Cardiac muscle cell (in vitro differentiated cells and primary cell): ENCODE results near the gene GRK2. TPM values are rescaled to one million over a fixed set of nuclear protein-coding genes. Genes with fewer than 3 reads are reported as not detected.

Experiments used
- DNase-seq, 2 donors: peaks; one replicate each; pipeline versions ENCODE4 v3.0.0 to v3.0.0-alpha.2; 2010 to 2017; ENCODE audit warnings: low read depth in 1 of 2, low spot score in 1 of 2
- H3K27ac ChIP-seq: fragments of 200-600 bp; sonication (generic); 2 replicates; pipeline ENCODE4 v1.5.1; 2016
- H3K27me3 ChIP-seq: fragments of 200-600 bp; sonication (generic); 2 replicates; pipeline ENCODE4 v1.6.0; 2016; ENCODE audit warnings: control low read depth
- H3K36me3 ChIP-seq: fragments of 200-600 bp; sonication (generic); 2 replicates; pipeline ENCODE4 v1.5.1; 2016; ENCODE audit warnings: control low read depth
- H3K4me1 ChIP-seq: fragments of 200-600 bp; sonication (generic); 2 replicates; pipeline ENCODE4 v1.8.1; 2017; ENCODE audit warnings: low read depth, mild to moderate bottlenecking, mixed run types
- H3K4me3 ChIP-seq: fragments of 200-600 bp; sonication (generic); 2 replicates; pipeline ENCODE4 v1.5.1; 2016; ENCODE audit warnings: mild to moderate bottlenecking
- H3K9me3 ChIP-seq: fragments of 200-600 bp; sonication (generic); 2 replicates; pipeline ENCODE4 v1.5.1; 2017; ENCODE audit warnings: low read depth, mild to moderate bottlenecking, control low read depth
- polyA plus RNA-seq: library from polyadenylated mRNA; unstranded; fragments of >200 nt; fragmentation: Nextera tagmentation; extraction: Ambion mirVana; gene quantifications from 2 replicates; pipeline ENCODE4 v1.2.1, GENCODE V29; 2016
- total RNA-seq: library from RNA; depleted of rRNA; stranded (reverse); fragments of >200 nt; gene quantifications from 2 replicates; pipeline ENCODE4 v1.2.3, GENCODE V29; 2016
- TF ChIP-seq, protein P1 (sequence below): IDR thresholded peaks from 2 replicates; pipeline ENCODE4 v1.5.1; 2012; ENCODE audit warnings: low read depth, mild to moderate bottlenecking, low read length

Gene GRK2
- total and polyA plus RNA-seq, 2 experiments from 2014 or later = 62.9 to 72.1 TPM

DNA sequence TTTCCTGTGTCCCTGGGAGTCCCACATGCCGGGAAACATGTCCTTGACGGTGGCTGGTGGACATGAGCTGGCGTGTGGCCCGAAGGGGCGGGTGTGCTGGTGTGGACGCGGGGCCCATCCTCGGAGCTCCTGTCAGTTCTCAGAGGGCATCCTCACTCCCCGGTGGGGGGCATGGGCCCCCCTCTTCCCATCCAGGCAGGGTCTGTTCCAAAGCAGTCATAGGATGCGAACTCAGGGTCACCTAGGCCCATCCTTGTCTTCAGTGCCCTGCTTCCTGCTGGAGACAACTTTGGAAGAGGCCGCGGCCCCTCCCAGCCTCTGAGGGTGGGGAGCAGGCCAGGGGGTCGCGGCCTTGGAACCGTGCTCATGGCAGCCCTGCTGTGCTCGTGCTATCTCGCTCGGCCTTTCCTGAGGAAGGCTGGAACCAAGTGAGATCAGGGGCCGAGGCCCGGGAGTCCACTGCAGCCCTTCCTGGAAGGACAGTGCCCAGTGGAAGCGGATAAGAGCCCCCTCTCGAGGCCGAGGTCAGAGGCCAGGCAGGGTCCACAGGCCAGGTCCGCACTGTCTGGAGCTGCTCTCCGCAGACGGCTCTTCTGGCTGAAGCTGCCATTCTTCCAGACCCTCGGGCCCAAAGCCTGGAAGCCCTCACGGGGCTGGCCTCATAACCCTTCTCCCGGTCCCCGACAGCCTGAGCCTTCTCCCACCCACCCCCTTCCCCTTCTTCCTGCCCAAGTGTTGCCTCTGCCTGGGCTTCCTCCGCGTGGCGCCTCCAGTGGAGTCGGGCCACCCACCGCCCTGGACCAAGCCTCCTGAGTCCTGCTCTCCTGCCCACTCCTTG lies 8.7 kb downstream of the GRK2 start:
- H3K4me1 ChIP-seq = peaks cover 22% of the 10 kb centered on the region

DNA sequence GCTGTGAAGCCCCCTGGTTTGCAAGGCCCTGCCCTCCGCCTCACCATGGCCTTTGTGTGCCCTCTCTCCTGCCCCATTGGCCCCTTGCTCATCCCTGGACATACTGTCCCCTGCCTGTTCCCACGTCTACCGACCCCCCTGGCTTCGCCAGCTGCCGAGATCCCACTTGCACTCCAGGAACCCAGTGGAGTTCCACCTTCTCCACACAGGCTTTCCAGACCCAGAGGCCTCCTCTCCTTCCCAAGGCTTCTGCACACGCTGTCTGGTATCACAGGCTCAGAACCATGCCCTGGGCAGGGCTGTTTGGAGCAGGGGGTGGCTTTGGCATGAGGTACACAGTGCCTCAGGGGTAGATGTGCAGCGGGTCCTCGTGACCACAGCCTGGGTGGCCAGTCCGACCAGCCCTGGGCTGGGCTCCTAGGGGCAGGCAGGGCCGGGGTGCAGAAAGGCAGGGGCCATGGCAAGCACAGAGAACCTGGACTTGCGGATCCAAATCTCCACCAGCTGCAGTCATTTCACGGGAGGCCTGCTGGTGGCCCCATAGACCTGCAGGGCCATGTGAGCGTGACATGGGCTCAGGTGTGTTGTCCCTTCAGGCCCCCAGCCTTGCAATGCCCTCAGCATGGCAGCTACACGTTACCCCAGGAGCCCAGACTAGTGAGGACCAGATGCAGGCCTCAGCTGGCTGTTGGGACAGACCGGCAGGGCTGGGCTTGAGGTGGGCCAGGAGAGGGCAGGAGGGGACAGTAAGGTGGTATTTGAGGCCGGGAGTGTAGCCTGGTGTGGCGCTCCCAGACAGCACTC lies 9.5 kb downstream of the GRK2 start:
- H3K4me1 ChIP-seq = peaks cover 20% of the 10 kb centered on the region
- DNase-seq = no peak
- no peak overlapping the region for H3K4me3 ChIP-seq
- no peaks in the 10 kb centered on the region for H3K27me3 ChIP-seq
- TF ChIP-seq, protein P1, sequence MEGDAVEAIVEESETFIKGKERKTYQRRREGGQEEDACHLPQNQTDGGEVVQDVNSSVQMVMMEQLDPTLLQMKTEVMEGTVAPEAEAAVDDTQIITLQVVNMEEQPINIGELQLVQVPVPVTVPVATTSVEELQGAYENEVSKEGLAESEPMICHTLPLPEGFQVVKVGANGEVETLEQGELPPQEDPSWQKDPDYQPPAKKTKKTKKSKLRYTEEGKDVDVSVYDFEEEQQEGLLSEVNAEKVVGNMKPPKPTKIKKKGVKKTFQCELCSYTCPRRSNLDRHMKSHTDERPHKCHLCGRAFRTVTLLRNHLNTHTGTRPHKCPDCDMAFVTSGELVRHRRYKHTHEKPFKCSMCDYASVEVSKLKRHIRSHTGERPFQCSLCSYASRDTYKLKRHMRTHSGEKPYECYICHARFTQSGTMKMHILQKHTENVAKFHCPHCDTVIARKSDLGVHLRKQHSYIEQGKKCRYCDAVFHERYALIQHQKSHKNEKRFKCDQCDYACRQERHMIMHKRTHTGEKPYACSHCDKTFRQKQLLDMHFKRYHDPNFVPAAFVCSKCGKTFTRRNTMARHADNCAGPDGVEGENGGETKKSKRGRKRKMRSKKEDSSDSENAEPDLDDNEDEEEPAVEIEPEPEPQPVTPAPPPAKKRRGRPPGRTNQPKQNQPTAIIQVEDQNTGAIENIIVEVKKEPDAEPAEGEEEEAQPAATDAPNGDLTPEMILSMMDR = no peak
- no peak overlapping the region for H3K27ac ChIP-seq
- H3K36me3 ChIP-seq = peaks cover 5% of the 10 kb centered on the region
- H3K9me3 ChIP-seq = no peaks in the 10 kb centered on the region

More for the DNA sequence above, 8.7 kb downstream of the GRK2 start:
- Histone ChIP-seq H3K4me3 (no peak overlapping the region), H3K9me3 (no peaks in the 10 kb centered on the region), H3K27me3 (no peaks in the 10 kb centered on the region), H3K27ac (peak overlapping the region; percentile 76), H3K36me3 (peaks cover 2% of the 10 kb centered on the region)
- TF ChIP-seq, protein P1 = no peak
- DNase-seq = no peak

DNA sequence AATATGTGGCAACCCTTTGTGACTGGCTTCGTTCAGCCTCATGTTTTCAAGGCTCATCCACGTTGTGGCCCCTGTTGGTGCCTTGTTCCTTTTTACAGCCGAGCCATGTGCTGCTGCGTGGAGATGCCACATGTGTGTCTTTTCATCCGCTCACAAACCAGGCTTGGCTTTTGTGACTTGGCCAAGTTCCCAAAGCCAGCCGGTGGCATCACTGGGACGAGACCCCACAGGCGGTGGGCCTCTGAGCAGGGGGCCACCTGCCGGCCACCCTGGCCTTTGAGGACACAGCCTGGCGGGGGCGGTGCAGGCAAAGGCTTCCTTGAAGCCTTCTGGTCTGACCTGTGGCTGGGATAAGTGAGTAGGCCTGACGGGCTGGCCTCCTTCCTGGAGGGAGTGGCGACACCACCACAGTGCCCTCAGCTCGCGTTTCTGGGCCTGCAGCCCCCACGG lies 10.5 kb downstream of the GRK2 start:
- H3K36me3 ChIP-seq = peaks cover 12% of the 10 kb centered on the region
- H3K9me3 ChIP-seq = no peaks in the 10 kb centered on the region
- H3K4me1 ChIP-seq = peaks cover 20% of the 10 kb centered on the region
- TF ChIP-seq, protein P1 = peak; percentile 18
- no peaks in the 10 kb centered on the region for H3K27me3 ChIP-seq
- H3K27ac ChIP-seq = peak overlapping the region; percentile 85
- H3K4me3 ChIP-seq = no peak overlapping the region
- peak; percentile 23 to 52 for DNase-seq

DNA sequence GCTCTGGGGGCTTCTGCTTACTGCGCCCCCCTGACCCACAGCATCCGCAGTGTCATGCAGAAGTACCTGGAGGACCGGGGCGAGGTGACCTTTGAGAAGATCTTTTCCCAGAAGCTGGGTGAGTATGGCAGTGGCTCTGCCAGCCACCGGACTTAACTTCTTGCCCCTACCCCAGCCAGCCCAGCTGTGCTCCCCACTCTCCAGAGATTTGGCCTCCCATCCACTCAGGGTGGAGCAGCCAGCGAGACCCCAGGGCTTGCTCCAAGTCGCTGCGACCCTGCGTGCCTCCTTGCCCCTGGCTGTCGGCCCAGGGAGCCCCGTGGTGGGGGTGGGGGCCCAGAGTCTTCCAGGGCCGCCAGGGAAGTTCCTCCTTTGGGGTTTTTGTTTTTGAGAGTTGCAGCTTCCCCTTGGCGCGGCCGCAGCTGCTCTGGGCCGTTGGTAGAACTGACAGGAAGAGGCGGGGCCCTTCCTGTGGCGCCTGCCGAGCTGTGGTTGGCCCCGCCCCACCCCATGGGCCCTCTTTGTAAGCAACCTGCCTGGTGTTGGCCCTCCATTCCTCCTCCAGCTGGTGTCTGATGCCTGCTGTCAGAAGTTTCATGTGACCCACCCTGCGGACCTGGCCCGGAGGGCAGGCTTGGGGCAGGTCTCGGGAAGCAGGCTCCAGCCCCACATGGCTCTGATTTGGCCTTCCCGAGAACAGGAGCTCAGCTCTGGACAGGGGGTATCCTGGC lies 11.1 kb downstream of the GRK2 start:
- Histone ChIP-seq H3K9me3 (no peaks in the 10 kb centered on the region), H3K27me3 (no peaks in the 10 kb centered on the region), H3K27ac (peak overlapping the region; percentile 85), H3K4me3 (peak overlapping the region; percentile 11), H3K36me3 (peaks cover 16% of the 10 kb centered on the region), H3K4me1 (peaks cover 20% of the 10 kb centered on the region)
- peak; percentile 64 to 89 for DNase-seq
- TF ChIP-seq, protein P1 = no peak
